Heart left ventricle (tissue), 13 donors: Measurements from ENCODE around the gene PEPD.

Experiments
- POLR2A ChIP-seq, 2 donors: fragments of 450-650 bp; IDR thresholded peaks; one replicate each; pipeline ENCODE4 v1.6.1; 2017; ENCODE audit warnings: antibody characterized with exemption in 2 of 2, mild to moderate bottlenecking in 2 of 2, moderate library complexity in 2 of 2
- TF ChIP-seq, protein P1 (sequence below), 12 donors: fragments of 200-600 bp; sonication (generic) in 4 of 12; IDR thresholded peaks; one replicate each; pipeline versions ENCODE4 v1.5.0 to v1.8.0; 2018 to 2022; ENCODE audit warnings: antibody characterized with exemption in 12 of 12, mild to moderate bottlenecking in 5 of 12
- donor health status: ischemic (EF 13 %, LVEDD 7.1; RV severe dilation, severe dysfunction).
- donor health status: DM: no; HTN: yes; CAD: no.
- donor health status: DM: no; HTN: no; CAD: no.
- donor health status: ischemic (EF 25% LVEDD 6.9; RV normal size, moderate dysfunction).
- donor health status: ischemic (EF 25% LVEDD 5.7; RV mildly dilated, moderate dysfunction).
- donor health status: ischemic (EF 35%, LVEDD 5.7; RV mildly dilated, moderate dysfunction).
- donor health status: nonischemic (EF 11% LVEDD 7.7; RV severe dilation, severe dysfunction).
- donor health status: DM: yes; HTN: yes; CAD: no.
- donor health status: PGD.
- donor health status: ischemic (EF 29% LVEDD 5.4; RV normal size, mild dysfunction).
- donor health status: nonischemic (EF 23%, LVEDD 6.1; RV moderate dilation, normal function).

DNA sequence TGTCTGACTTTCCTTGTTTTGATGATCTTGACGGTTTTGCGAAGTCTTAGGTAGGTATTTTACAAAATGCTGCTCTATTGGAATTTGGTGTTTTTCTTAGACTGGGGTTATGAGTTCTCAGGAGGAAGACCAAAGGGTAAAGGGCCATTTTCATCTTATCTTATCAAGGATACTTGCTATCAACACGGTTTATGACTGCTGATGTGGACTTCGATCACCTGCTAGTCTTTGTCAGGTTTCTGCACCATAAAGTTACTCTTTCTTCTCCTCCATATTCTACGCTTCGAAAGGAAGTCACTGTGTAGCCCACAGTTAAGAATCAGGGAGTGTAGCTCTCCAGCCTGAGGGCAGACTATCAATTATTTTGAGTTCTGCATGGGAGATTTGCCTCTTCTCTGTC, 155.5 kb downstream of the PEPD start:
- TF ChIP-seq, protein P1, sequence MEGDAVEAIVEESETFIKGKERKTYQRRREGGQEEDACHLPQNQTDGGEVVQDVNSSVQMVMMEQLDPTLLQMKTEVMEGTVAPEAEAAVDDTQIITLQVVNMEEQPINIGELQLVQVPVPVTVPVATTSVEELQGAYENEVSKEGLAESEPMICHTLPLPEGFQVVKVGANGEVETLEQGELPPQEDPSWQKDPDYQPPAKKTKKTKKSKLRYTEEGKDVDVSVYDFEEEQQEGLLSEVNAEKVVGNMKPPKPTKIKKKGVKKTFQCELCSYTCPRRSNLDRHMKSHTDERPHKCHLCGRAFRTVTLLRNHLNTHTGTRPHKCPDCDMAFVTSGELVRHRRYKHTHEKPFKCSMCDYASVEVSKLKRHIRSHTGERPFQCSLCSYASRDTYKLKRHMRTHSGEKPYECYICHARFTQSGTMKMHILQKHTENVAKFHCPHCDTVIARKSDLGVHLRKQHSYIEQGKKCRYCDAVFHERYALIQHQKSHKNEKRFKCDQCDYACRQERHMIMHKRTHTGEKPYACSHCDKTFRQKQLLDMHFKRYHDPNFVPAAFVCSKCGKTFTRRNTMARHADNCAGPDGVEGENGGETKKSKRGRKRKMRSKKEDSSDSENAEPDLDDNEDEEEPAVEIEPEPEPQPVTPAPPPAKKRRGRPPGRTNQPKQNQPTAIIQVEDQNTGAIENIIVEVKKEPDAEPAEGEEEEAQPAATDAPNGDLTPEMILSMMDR (IDR thresholded peaks at IDR 0.05), result no peak
- TF ChIP-seq POLR2A (IDR thresholded peaks at IDR 0.05), result no peak
